ENCODE results near the gene SGSM1. TPM values are rescaled to one million over a fixed set of nuclear protein-coding genes. Genes with fewer than 3 reads are reported as not detected.
A peak's percentile ranks its signal among the peaks of the same experiment; 100 is the strongest.

SGSM1 gene
- total RNA-seq, 1 donor from 2014 or later = not detected

DNA sequence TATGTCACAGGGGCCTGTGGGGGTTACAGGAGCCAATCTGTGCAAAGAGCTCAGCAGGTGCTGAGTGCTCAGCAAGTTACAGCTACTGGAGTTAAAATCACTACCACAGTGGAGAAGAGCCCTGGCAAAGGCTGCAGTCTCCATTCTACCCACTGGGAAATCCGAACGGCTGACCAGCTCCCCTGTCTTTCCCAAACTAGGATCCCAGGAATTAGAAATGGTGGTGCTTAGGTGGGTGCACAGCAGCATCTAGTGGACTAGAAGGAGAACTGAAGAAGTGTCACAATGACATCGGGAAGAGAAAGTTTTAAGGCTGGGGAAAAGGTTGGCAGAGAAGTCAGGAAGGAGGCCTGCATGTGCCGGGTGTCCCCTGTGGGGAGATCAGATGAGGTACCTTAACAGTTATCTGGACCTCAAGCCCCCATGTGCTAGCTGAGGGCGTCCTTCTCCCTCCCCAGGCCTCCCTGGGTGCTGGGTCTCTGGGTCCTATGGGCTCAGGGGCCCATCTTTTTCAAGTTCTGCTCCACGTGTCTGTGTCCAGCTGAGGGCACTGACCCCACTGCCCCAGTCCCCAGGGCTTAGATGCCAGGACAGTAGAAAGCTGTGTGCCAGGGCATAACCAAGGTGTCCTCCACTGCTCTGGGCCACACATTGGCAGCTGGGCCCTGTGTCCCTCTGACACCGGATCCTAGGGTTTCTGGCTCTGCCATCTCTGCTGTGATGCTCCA is 33.4 kb upstream of the SGSM1 start:
- Mint-ChIP-seq H3K27ac (ENCODE audit: unreplicated experiment) (no peak overlapping the region), H3K27me3 (ENCODE audit: unreplicated experiment) (peaks cover 39% of the 10 kb centered on the region), H3K4me3 (ENCODE audit: unreplicated experiment) (no peak overlapping the region), H3K9me3 (ENCODE audit: unreplicated experiment) (no peaks in the 10 kb centered on the region), H3K4me1 (ENCODE audit: unreplicated experiment) (no peaks in the 10 kb centered on the region), H3K36me3 (ENCODE audit: unreplicated experiment) (no peaks in the 10 kb centered on the region)
- TF ChIP-seq, protein P1, sequence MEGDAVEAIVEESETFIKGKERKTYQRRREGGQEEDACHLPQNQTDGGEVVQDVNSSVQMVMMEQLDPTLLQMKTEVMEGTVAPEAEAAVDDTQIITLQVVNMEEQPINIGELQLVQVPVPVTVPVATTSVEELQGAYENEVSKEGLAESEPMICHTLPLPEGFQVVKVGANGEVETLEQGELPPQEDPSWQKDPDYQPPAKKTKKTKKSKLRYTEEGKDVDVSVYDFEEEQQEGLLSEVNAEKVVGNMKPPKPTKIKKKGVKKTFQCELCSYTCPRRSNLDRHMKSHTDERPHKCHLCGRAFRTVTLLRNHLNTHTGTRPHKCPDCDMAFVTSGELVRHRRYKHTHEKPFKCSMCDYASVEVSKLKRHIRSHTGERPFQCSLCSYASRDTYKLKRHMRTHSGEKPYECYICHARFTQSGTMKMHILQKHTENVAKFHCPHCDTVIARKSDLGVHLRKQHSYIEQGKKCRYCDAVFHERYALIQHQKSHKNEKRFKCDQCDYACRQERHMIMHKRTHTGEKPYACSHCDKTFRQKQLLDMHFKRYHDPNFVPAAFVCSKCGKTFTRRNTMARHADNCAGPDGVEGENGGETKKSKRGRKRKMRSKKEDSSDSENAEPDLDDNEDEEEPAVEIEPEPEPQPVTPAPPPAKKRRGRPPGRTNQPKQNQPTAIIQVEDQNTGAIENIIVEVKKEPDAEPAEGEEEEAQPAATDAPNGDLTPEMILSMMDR (IDR thresholded peaks at IDR 0.05) = peak; percentile 53
- no peak for DNase-seq (ENCODE audit: extremely low spot score, unreplicated experiment)

DNA sequence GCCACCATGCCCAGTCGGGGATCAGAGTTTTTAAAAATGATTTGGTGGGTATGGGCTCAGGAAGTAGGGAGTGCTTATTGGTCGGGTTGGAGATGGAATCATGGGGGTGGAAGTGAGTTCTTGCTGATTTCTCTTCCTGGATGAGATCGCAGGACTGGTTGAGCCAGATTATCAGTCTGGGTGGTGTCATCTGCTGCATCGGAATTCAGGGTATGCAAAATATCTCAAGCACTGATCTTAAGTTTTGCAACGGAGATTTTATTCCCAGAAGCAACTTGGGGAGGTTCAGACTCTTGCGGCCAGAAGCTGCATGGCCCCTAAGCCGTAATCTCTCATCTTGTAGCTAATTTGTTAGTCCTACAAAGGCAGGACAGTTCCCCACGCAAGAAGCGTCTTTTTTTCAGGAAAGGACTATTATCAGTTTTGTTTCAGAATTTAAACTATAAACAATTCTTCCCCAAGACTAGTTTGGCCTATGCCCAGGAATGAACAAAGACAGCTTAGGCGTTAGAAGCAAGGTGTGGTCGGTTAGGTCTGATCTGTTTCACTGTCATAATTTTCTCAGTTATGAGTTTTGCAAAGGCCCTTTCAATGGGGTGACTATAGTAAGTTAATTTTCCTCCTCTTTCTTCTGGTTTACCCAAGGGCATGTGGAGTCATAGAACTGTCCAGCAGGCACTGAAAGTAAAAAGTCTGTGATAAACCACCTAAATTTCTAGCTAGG is 30.1 kb upstream of the SGSM1 start:
- H3K4me1 Mint-ChIP-seq (ENCODE audit: unreplicated experiment) = no peaks in the 10 kb centered on the region
- H3K9me3 Mint-ChIP-seq (ENCODE audit: unreplicated experiment) = no peaks in the 10 kb centered on the region
- H3K36me3 Mint-ChIP-seq (ENCODE audit: unreplicated experiment) = no peaks in the 10 kb centered on the region
- TF ChIP-seq, protein P1 (IDR thresholded peaks at IDR 0.05) = no peak
- no peak overlapping the region for H3K27ac Mint-ChIP-seq (ENCODE audit: unreplicated experiment)
- peaks cover 38% of the 10 kb centered on the region for H3K27me3 Mint-ChIP-seq (ENCODE audit: unreplicated experiment)
- H3K4me3 Mint-ChIP-seq (ENCODE audit: unreplicated experiment) = no peak overlapping the region
- DNase-seq (ENCODE audit: extremely low spot score, unreplicated experiment) = no peak

DNA sequence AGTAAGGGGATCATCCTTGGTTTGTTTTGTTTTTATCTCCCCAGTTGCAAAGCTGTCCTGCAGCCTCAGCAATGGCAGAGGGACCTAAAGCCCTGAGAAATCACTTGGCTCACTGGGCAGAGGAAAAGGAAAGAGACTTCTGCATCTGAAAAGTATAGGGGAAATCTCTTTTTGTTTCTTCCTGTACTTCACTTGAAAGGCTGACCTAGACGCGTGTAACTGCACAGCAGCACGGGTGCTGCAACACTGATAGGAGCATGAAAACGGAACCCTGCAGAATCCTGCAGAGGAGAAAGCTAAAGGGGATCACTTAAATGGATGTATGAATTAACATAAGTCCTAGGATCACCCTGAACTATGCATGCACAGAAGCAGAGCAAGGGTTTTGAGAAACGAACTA is 29.5 kb upstream of the SGSM1 start:
- no peak overlapping the region for H3K27ac Mint-ChIP-seq (ENCODE audit: unreplicated experiment)
- TF ChIP-seq, protein P1 (IDR thresholded peaks at IDR 0.05) = no peak
- no peaks in the 10 kb centered on the region for H3K9me3 Mint-ChIP-seq (ENCODE audit: unreplicated experiment)
- no peak overlapping the region for H3K4me3 Mint-ChIP-seq (ENCODE audit: unreplicated experiment)
- no peaks in the 10 kb centered on the region for H3K4me1 Mint-ChIP-seq (ENCODE audit: unreplicated experiment)
- H3K27me3 Mint-ChIP-seq (ENCODE audit: unreplicated experiment) = peaks cover 33% of the 10 kb centered on the region
- no peaks in the 10 kb centered on the region for H3K36me3 Mint-ChIP-seq (ENCODE audit: unreplicated experiment)
- no peak for DNase-seq (ENCODE audit: extremely low spot score, unreplicated experiment)

DNA sequence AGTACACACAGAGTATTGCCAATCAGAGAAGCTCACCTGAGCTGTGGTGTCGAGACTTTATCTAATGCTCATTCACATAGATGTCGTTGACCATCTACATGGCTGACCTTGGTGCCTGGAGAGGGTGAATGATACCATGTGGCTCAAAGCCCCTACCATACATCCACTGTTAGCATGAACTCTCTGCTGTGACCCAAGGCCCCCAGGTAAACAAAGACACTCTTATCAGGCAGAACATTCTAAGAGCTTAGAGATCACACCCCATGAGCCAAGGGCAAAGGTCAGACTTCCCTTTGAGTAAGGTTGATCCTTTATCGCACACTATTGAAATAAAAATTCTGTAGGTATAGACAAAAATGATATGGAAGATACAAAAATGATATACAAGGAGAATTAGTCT is 16.5 kb upstream of the SGSM1 start:
- Mint-ChIP-seq H3K27me3 (ENCODE audit: unreplicated experiment) (peaks cover 21% of the 10 kb centered on the region), H3K9me3 (ENCODE audit: unreplicated experiment) (no peaks in the 10 kb centered on the region), H3K27ac (ENCODE audit: unreplicated experiment) (no peak overlapping the region), H3K36me3 (ENCODE audit: unreplicated experiment) (no peaks in the 10 kb centered on the region), H3K4me1 (ENCODE audit: unreplicated experiment) (no peaks in the 10 kb centered on the region), H3K4me3 (ENCODE audit: unreplicated experiment) (no peak overlapping the region)
- DNase-seq (ENCODE audit: extremely low spot score, unreplicated experiment) = no peak
- TF ChIP-seq, protein P1 (IDR thresholded peaks at IDR 0.05) = no peak

DNA sequence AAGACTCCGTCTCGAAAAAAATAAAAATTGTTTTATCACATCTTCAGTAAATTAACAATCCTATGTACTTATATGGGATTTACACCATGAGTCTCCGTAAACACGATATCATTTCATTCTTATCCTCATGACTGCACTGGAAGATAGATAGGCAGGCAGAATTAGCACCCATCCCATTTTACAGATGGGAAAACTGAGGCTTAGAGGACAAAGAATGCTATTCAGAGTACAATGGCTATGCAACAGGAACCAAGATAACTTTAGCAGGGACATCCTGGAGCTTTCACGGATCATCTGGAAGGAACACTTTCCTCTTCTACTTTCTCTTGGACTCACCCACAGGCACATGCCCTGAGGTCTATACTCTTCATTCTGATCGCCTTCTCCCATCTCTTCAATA is 14.6 kb upstream of the SGSM1 start:
- Mint-ChIP-seq H3K36me3 (ENCODE audit: unreplicated experiment) (no peaks in the 10 kb centered on the region), H3K4me1 (ENCODE audit: unreplicated experiment) (no peaks in the 10 kb centered on the region), H3K27me3 (ENCODE audit: unreplicated experiment) (peaks cover 12% of the 10 kb centered on the region), H3K4me3 (ENCODE audit: unreplicated experiment) (no peak overlapping the region), H3K27ac (ENCODE audit: unreplicated experiment) (no peak overlapping the region), H3K9me3 (ENCODE audit: unreplicated experiment) (no peaks in the 10 kb centered on the region)
- no peak for DNase-seq (ENCODE audit: extremely low spot score, unreplicated experiment)
- TF ChIP-seq, protein P1 (IDR thresholded peaks at IDR 0.05) = no peak
